Measurements from ENCODE around the gene CTIF. TPM values are rescaled to one million over a fixed set of nuclear protein-coding genes. Genes with fewer than 3 reads are reported as not detected.

Gene CTIF
- total and polyA plus RNA-seq, 4 donors, result 10.6 to 26.7 (median 12.3) TPM

GRCh38 chr18:48899558-48900174, 360.8 kb downstream of the CTIF start:
- no peaks in the 10 kb centered on the region for H3K27me3 ChIP-seq (ENCODE audit: control insufficient read depth in 4 of 4, insufficient read depth in 4 of 4, low read length in 3 of 4)

More at GRCh38 chr18:48899558-48900174, 360.8 kb downstream of the CTIF start:
- no peak for DNase-seq (ENCODE audit: low spot score)
- WGBS, result 90% methylated on average over 4 of the region's 4 CpGs
- H3K4me1 ChIP-seq (ENCODE audit: control insufficient read depth in 4 of 4, insufficient read depth in 4 of 4, low read length in 3 of 4), result peaks cover 0 to 5% (median 0%) of the 10 kb centered on the region in 4 donors
- no peak for TF ChIP-seq HNF4G (IDR thresholded peaks at IDR 0.05)
- no peak for TF ChIP-seq SP1 (IDR thresholded peaks at IDR 0.05)
- no peak for TF ChIP-seq EGR1 (IDR thresholded peaks at IDR 0.05; ENCODE audit: low read depth in 2 of 2)
- no peak for TF ChIP-seq RXRA (IDR thresholded peaks at IDR 0.05)
- no peak for TF ChIP-seq NR2F2 (IDR thresholded peaks at IDR 0.05)
- no peak for TF ChIP-seq JUND (IDR thresholded peaks at IDR 0.05)
- no peak for TF ChIP-seq HNF4A (conservative IDR thresholded peaks at IDR 0.05)
- no peak for TF ChIP-seq GABPA (IDR thresholded peaks at IDR 0.05 in 1 of 2, conservative IDR thresholded peaks at IDR 0.05 in 1 of 2)
- no peak for TF ChIP-seq REST (IDR thresholded peaks at IDR 0.05)
- no peak for TF ChIP-seq YY1 (IDR thresholded peaks at IDR 0.05)
- no peak for TF ChIP-seq TAF1 (conservative IDR thresholded peaks at IDR 0.05)
- no peak for TF ChIP-seq FOXA2 (IDR thresholded peaks at IDR 0.05)
- no peak for TF ChIP-seq CTCF (IDR thresholded peaks at IDR 0.05; ENCODE audit: low read depth, low read length, missing input control)
- no peak for TF ChIP-seq RAD21 (IDR thresholded peaks at IDR 0.05)
- TF ChIP-seq ATF3 (IDR thresholded peaks at IDR 0.05), result no peak
- no peak for TF ChIP-seq FOXA1 (IDR thresholded peaks at IDR 0.05)
- TF ChIP-seq MAX (IDR thresholded peaks at IDR 0.05), result no peak
- no peak for TF ChIP-seq ZBTB33 (IDR thresholded peaks at IDR 0.05)
- H3K9ac ChIP-seq (ENCODE audit: low read depth in 1 of 2, low read length in 2 of 2), result no peak overlapping the region
- peaks cover 0 to 1% (median 0%) of the 10 kb centered on the region in 4 donors for H3K9me3 ChIP-seq (ENCODE audit: control insufficient read depth in 4 of 4, low read length in 3 of 4)
- no peaks in the 10 kb centered on the region for H3K36me3 ChIP-seq (ENCODE audit: control insufficient read depth in 4 of 4, insufficient read depth in 3 of 4, low read depth in 1 of 4, low read length in 3 of 4)
- H3K4me3 ChIP-seq (ENCODE audit: low read depth in 1 of 3, low read length in 3 of 3), result no peak overlapping the region
- no peak overlapping the region for H3K27ac ChIP-seq (ENCODE audit: low read depth in 1 of 2, low read length in 2 of 2)

Measured in liver (tissue), 9 donors.